GM04503 (cell line): ENCODE data around the gene NDUFB6.
A peak's percentile ranks its signal among the peaks of the same experiment; 100 is the strongest.
"Not testable (repeated sequence)": the region's sequence is repeated elsewhere in the genome, so short reads cannot be mapped to it uniquely, and the experiment has no call there.

Experiments
- DNase-seq: peaks from one replicate; pipeline ENCODE4 v3.0.0-alpha.2; 2012; ENCODE audit warnings: low read depth

The NDUFB6 gene

GRCh38 chr9:32571969-32572899, 725 bp downstream of the NDUFB6 start:
- no peak for DNase-seq

GRCh38 chr9:32570262-32570661, 2.7 kb downstream of the NDUFB6 start:
- DNase-seq, result no peak

GRCh38 chr9:32566770-32567169, 6.2 kb downstream of the NDUFB6 start:
- no peak for DNase-seq

DNA sequence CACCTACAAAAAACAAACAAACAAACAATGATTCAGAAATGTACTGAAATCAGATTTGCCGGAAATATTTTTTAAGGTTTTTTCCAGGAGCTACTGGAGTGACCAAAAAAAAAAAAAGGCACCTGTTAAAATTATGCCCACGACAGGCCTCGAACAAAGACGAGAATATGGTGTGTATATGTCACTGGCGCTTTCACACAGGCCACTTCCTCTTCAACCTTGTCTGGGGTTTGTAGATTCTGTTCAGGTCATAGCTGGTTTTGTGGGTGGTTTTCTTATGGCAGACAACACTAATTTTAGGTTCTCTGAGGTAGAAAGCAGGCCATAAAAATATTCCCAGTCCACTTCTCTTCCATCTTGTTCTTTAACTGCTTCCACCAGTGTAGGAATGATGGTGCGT, 7.0 kb downstream of the NDUFB6 start:
- no peak for DNase-seq

DNA sequence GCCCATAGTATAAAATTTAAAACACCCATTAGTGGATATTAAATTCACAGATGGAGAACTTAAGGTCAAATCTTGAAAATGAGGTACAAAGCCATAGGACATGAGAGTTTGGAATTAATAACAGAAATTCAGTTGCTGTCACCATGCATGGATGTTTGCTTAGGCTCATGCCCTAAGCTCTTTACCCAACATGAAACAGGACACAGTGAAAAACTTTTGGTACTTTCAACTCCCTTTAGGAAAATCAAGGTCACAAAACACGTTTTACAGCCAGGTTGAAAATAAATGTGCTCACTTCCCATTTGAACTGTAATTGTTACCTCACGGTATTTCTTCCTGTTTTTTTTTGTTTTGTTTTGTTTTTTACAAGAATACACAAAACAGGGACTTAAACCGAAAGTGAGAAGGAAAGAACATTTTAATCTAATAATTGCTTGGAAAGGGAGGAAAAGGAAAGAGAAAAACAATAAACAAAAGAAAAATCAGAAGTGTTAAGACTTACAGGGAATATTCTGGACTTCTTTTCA, 14.5 kb downstream of the NDUFB6 start:
- DNase-seq, result no peak

DNA sequence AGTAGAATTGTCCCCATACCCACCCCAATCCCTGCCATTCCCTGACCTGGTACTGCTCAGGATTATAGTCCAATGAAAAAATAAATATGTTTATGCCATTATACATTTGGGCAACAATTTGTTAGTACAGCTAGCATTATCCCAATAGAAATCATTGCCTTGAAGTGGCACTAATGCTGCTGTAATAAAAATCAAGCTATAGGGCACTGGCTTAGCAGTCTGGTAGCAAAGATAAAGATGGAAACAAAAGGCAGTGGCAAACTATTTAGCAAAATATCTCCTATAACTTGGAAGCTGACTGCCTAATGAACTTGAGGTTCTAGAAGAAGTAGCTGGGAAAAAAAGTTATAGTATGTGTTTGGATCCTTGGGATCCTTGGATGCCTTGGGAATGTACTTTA, 18.4 kb downstream of the NDUFB6 start:
- DNase-seq, result no peak

- DNase-seq, result no peak
Observed at GRCh38 chr9:32554107-32554506, 18.9 kb downstream of the NDUFB6 start.

DNA sequence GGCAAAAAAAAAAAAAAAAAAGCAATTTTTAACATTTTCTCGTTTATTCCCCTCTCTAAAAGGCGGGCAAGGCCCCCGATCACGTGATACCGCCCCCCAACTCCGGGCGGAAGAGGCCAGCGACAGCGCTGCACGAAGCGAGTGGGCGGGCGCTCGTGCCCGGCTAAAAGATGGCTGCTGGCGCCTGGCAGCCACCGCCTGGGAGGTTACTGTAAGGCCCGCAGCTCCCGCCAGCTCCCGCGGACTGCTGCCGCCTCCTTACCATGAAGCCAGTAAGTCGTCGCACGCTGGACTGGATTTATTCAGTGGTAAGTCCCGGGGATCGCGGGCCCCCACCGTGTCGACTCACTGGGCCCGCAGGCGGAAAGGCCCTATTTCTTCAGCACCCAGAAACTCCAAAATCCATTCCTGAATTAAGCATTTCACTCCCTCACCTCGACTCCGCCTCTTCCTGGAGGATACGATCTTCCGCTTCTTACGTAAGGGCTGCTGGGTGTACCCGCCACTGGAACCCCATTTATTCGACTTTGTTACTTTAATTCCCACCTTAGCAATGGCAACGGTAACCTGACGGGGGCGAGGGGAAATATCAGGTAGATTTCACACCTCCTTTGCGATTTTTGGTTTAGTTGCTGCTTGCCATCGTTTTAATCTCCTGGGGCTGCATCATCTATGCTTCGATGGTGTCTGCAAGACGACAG, 20.6 kb downstream of the NDUFB6 start, which contains the start of the genes SMIM27 and TOPORS:
TSS of gene SMIM27 (plus strand) at position 156 of the 701 bp plus-strand sequence. CDS start at position 264, 108 bp downstream.
TSS of gene TOPORS (minus strand) at position 415 of the 701 bp plus-strand sequence. CDS start at position 265, 150 bp downstream.
- DNase-seq, result peak; percentile 71

DNA sequence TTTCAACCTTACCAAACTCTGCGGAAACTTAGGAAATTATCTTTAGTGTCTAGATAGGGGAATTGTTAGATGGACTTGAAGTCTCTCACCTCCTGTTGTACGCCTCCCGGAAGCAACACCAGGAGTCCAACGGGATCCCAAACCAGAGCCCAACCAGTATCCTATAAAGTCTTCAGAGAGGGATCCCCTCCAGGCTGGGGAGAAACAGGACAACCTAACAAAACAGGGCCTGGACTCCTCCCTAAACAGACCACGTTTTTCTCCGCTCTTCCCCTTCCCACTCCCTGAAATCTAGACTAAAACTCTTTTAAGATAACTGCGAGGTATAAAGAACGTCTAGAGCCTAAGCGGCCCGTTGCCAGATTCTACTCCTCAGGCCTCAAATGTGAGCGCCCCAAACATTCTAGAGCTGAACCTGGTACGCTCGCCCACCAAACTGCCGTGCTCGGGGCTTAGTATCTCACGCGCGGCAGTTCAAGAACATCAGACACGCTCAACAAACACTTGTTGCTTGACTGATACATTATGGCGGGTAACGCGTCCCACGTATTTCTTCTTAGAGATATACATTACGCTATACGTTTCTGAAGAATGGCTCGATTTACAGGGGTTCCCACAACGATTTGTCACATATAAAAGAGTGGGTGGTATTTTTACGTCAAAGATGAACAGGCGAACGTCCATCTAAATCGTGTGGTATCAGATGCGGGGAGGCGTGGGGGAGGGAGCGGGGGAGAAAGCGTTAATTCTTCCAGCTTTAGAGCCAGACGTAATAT, 21.5 kb downstream of the NDUFB6 start:
- DNase-seq, result no peak

DNA sequence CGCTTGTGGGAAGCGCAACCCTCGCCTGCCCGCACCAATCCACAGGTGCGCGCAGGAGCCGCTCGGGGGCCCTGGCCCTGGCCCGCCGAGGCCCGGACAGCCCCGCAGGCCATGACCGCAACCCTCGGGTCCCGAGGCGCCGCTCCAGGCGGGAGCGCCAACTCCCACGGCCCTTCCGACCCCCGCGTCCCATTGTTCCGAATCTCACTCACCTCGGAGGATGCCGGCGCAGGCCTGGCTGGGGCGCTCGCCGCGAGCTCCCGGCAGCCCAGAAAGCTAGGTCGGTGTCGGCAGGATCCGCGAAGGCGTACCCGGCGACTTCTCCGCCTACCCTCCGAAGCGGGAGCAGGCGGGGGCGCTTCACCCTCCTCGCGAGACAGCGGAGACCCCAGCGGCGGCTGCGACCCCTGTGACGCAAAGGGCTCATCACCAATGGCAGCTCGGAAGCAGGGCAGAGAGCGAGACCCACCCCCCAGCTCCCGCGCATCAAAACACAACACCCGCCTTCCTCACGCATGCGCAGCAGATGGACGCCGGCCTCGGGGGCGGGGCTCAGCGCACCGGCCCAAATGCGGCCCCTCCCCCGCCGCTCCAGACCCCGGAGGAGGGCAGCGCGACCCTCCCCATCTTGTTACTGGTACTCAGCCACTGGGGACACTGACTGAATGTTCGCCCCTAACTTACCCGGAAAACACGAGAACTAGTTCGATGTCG, 22.2 kb downstream of the NDUFB6 start:
- no peak for DNase-seq

DNA sequence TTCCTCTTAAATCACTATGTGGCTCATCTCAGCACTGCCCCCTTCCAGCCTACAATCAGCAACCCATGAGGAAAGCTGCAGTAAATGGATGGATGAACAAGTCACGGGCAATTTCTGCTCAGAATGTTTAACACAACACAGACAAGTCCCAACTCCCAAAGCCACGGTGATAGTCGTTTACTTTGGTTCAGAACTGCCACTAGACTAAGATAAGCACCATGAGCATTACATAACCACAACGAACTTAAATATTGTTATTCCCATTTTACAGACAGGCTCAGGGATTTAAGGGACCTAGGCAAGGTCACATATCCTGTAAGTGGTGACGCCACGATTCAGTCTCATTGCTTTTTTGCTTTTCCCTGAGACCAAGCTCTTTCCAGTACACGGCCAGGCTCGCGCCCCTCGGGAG, 22.8 kb downstream of the NDUFB6 start:
- DNase-seq, result no peak

DNA sequence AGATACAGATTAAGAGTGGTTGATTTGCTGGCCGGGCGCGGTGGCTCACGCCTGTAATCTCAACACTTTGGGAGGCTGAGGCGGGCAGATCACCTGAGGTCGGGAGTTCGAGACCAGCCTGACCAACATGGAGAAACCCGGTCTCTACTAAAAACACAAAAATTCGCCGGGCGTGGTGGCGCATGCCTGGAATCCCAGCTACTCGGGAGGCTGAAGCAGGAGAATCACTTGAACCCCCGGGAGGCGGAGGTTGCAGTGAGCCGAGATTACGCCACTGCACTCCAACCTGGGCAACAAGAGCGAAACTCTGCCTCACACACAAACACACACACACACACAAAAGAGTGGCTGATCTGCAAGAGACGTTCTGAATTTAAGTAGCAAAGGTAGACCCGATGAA, 24.7 kb downstream of the NDUFB6 start:
- DNase-seq, result not testable (repeated sequence)

DNA sequence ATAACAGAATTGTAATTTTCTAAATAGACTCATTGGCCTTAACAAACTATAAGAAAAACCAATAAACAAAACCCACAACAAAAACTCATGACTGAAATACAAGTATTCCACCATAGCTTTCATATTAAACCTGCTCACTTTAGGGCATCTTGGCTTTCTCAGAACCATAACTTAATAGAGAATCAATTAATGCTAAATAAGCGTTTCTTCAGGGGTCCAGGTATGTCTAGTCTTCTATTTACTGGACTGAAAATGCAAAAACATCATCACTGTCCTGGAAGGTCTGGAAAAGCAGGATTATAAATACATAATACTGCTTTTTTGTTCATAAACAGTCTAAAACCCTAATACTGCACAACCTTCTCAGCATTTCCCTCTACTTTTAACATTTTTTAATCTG, 27.1 kb downstream of the NDUFB6 start:
- DNase-seq, result no peak

DNA sequence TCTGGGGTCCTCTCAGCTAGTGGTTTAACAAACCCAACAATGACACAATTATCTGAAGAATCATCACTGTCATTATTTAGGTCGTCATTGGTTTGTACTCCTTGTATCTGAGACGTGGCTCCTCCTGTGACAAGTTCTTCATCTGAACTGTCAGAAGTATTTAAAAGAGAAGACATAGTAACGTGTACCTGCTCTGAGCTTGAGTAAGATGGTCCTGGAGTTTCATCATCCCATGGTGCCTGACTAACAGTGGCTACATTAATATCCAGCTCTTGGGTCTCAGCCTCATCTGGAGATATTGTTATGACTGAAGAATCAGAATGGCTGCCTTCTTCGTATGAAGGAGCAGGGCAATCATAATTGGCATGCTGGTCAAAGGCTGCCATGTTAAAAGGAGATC, 29.9 kb downstream of the NDUFB6 start:
- DNase-seq, result no peak

DNA sequence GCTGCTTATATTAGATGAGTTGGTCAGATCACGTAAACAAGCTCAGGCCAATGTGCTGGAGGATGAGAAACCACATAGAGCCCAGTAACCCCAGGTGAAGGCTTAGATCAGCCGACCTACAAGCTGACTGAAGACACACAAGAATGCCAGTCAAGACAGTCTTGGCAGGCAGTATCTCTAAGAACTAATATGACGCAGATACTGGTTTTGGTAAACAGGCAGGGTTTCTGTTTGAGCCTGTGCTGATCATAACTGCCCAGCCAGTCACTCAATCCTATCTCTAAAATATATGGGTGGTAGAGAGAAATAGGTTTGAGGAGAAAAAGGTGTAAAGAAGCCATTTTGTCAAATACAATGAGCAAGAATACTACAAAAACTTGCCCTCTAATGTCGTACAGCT, 39.1 kb downstream of the NDUFB6 start:
- DNase-seq, result no peak

DNA sequence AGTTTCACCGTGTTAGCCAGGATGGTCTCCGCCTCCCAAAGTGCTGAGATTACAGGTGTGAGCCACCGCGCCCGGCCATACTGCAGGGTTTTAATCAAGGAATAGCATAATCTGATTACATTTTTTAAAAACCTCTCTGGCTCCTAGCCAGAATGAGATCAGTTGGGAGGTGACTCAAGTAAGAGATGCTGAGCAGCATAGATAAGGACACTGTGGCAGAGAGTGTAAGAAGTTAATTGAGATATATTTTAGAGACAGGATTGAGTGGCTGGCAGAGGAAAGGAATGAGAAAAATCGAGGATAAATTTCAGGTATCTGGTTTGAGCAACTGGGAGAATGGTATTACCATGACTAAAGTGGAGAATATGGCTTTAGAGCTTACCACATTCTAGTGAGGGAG, 39.6 kb downstream of the NDUFB6 start:
- DNase-seq, result no peak

DNA sequence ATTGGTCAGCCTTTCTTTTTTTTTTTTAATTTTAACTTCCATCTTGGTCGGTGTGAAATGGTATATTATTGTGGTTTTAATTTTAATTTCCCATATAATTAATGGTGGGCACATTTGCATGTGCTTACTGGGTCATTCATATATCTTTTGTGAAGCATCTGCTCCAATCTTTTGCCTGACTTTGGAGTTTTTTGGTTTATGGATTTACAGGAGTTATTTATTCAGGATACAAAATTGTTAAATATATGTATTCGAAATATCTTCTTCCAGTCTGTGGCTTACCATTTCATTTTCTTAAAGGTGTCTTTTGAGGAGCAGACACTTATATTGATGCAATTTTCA, 46.3 kb downstream of the NDUFB6 start:
- no peak for DNase-seq

- DNase-seq, result peak; percentile 47
Observed at GRCh38 chr9:32526041-32526706, 46.8 kb downstream of the NDUFB6 start, which contains the start of gene RIGI. RIGI (minus strand) TSS chr9:32526196; CDS start chr9:32526166, 30 bp downstream.

- no peak for DNase-seq
Observed at GRCh38 chr9:32525709-32526030, 47.3 kb downstream of the NDUFB6 start.

- no peak for DNase-seq
Observed at GRCh38 chr9:32524892-32525708, 47.9 kb downstream of the NDUFB6 start.
